CD4-positive, alpha-beta T cell treated with Interferon gamma for 1 hour (primary cell): ENCODE results near the gene ALPG.
"Not testable (repeated sequence)": the region's sequence is repeated elsewhere in the genome, so short reads cannot be mapped to it uniquely, and the experiment has no call there.

Experiments used
- DNase-seq: peaks from one replicate; pipeline ENCODE4 v3.0.0-alpha.2; 2020

The ALPG gene

GRCh38 chr2:232442431-232442830 is 35.8 kb downstream of the ALPG start:
- not testable (repeated sequence) for DNase-seq

- DNase-seq, result not testable (repeated sequence)
Observed at GRCh38 chr2:232443047-232443446, 36.4 kb downstream of the ALPG start.

DNA sequence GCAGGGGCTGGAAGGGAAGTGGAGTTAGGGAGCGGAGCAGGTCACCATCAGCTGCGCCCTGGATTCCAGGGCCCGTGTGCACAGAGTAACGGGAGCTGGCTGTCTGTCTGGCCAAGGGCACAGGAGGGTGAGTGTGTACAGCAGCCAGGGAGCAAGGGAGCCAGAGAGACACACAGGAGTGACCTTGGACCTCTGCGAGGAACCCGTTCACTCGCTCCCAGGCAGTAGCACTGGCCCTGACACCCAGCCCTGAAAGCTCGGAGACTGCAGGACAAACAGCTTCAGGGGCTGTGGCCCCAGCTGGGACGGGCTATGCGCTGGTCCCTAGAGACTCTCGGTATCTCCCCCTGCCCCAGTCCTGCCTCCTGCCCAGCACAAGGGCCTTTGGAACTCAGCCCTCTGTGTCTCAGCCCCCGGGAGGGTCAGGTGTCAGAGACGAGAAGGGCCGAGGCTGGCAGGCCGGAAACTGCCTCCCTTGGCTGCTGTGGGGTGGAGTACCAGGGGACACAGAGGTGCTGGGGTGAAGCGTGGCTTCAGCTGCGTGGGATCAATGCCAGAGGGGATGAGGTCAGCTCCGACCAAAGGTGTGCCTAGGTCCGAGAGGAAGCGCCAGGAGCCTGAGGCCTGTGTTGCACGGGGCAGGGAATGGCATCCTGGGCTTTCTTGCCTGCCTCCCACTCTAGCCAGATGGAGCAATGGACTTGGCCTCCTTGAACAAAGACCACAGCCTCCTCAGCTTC is 37.2 kb downstream of the ALPG start:
- DNase-seq, result not testable (repeated sequence)

- peak; percentile 47 for DNase-seq
Observed at GRCh38 chr2:232444409-232445148, 37.9 kb downstream of the ALPG start.

DNA sequence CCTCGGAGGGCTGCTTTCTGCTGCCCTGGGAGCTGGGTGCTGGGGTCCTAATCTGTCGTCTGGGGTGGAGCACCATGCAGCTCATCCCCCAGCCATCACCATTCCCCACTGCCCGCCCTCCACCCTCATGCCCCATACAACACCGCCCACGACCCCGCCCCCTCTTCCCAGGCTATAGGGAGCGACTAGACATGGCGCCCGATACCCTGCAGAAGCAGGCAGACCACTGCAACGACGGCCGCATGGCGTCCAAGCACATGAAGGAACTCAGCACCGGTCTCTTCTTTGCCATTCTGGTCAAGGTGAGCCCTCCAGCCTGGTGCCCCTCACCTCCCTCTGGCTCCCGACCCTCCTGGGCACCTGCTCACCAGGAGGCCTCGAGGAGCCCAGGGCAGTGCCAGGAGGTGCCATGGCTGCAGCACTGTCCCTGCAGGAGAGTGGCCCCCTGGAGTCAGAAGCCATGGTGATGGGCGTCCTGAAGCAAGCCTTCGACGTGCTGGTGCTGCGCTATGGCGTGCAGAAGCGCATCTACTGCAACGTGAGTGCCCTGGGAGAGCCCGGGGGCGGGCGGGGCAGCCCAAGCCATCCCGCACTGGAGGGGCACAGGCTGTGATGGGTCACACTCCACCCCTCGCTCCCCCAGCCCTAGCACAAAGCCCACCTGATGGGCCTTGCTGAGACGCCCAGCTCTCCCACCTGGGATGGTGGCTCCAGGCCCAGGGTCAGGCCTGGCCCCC is 38.7 kb downstream of the ALPG start:
- DNase-seq, result not testable (repeated sequence)

DNA sequence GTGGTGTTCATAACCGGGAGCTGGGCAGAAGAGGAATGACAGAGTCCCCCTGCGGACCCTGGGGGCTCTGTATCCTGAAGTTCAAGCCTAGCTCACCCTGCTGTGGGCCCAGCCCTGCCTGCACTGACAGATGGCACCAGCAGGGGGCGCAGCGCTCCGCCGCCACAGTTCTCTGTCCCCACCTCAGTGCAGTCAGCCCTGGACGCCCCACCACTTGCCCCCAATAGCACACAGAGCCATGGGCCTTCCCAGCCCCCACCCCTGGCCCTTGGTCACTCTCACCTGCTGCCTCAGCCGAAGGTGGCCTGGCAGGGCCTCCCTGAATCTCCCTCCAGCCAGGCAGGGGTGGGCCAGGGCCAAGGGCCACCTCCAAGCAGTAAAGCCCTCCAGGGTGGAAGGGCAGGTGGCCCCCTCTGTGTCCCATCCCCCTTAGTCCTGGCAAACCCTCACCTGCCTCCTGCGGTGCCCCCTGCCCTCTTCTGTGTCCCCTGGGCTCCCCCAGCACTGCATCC is 39.7 kb downstream of the ALPG start:
- DNase-seq, result not testable (repeated sequence)

GRCh38 chr2:232447091-232447620 is 40.5 kb downstream of the ALPG start:
- no peak for DNase-seq

- no peak for DNase-seq
Observed at GRCh38 chr2:232447638-232448303, 41.1 kb downstream of the ALPG start.

- no peak for DNase-seq
Observed at GRCh38 chr2:232448304-232448690, 41.7 kb downstream of the ALPG start.

DNA sequence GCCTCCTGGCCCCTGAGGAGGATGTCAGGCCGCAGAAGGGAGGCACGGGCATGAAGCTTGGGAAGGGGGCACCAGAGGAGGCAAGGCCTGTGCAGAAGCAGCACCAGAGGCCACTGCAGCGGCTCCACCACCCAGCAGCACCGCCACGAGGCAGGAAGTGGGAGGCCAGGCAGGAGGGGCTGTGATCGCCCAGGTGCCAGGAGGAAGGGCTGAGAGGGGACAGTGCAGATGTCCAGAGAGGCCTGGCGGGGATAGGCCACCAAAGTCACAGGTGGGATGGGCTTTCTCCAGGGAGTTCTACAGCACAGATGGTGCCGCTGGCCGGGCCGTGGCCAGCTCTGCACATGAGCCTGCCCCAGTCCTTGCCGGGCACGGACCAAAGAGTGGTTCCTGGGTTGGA is 43.3 kb downstream of the ALPG start:
- no peak for DNase-seq

GRCh38 chr2:232451645-232452044 is 45.0 kb downstream of the ALPG start:
- DNase-seq, result not testable (repeated sequence)

DNA sequence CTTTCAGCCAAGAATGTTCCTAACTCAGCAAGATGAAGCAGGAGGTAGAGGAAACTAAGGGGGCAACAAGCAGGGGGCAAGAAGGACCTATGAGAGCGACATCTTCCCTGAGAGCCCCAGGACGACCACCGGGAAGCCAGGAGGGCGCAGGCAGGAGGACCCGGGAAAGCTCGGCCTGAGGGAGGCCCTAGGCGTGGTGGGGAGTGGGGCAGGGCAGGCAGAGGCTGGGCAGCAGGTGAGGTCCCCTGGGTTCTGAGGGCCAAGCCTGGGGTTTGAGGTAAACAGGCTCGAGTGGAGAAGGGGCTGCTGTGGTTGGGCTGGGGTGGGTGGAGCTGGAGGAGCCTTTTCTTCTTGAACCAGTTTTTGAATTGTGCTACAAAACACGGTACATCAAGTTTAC is 48.0 kb downstream of the ALPG start:
- DNase-seq, result no peak

DNA sequence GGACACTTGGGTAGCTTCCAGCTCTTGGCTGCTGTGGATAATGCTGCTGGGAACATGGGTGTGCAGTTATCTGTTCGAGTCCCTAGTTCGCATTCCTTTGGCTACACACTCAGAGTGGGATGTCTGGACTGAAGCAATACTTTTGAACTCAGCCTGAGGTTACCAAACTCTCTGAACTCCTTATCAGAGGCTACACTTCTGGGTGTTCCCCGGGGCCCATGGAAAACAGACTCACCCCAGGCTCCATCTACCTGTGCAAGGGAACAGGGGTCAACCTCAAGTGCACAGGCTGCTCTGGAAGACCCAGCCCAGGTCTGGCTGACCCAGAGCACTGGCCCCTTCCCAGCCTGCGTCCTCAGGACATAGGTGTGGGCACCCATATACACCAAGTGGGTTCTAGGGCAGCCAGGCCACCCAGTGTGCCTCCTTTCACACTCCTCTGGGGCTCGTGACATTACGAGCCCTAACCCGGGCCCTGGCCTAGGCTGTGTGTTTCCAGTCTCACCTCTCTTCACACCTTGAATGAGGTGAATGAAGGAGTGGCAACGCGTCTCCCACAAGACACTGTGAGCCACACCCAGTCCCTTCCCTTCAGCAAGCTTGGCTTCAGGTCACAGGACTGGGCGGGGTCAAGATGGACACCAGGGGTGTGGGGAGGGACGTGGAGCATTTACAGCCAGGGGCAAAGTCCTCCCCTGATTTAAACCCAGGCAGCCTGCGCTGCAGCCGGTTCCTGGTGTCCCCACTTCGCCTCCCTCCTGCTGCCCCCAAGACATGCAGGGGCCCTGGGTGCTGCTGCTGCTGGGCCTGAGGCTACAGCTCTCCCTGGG is 49.0 kb downstream of the ALPG start, which contains the start of gene ALPI:
ALPI (plus strand) TSS at position 728 of the 830 bp plus-strand sequence; CDS start at position 775, 47 bp downstream.
- no peak for DNase-seq

GRCh38 chr2:232456296-232457120 is 49.9 kb downstream of the ALPG start:
- DNase-seq, result no peak

DNA sequence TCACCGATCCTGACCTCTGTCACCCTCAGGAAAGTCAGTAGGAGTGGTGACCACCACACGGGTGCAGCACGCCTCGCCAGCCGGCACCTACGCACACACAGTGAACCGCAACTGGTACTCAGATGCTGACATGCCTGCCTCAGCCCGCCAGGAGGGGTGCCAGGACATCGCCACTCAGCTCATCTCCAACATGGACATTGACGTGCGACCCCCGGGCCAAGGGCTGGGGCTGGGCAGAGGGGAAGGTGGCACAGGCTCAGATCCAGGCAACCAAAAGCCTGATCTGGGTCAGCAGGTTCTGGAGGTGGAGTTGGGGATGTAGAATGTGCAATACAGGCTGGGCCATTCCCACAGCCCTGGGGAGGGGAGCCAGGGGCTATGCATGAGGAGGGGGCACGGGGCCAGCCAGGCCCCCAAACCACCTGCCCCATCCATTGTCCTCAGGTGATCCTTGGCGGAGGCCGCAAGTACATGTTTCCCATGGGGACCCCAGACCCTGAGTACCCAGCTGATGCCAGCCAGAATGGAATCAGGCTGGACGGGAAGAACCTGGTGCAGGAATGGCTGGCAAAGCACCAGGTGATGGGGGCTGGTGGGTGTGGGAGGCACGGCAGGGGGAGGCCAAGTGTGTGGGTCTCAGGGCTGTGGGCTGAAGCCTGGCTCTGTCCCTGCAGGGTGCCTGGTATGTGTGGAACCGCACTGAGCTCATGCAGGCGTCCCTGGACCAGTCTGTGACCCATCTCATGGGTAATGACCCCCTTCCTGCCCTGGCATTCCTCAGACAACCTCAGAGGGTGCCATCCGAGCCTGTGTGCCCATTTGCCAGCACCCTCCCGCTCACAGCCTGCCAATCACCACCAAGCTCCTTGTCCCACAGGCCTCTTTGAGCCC is 50.7 kb downstream of the ALPG start:
- no peak for DNase-seq

- DNase-seq, result no peak
Observed at GRCh38 chr2:232458051-232458660, 51.5 kb downstream of the ALPG start.

DNA sequence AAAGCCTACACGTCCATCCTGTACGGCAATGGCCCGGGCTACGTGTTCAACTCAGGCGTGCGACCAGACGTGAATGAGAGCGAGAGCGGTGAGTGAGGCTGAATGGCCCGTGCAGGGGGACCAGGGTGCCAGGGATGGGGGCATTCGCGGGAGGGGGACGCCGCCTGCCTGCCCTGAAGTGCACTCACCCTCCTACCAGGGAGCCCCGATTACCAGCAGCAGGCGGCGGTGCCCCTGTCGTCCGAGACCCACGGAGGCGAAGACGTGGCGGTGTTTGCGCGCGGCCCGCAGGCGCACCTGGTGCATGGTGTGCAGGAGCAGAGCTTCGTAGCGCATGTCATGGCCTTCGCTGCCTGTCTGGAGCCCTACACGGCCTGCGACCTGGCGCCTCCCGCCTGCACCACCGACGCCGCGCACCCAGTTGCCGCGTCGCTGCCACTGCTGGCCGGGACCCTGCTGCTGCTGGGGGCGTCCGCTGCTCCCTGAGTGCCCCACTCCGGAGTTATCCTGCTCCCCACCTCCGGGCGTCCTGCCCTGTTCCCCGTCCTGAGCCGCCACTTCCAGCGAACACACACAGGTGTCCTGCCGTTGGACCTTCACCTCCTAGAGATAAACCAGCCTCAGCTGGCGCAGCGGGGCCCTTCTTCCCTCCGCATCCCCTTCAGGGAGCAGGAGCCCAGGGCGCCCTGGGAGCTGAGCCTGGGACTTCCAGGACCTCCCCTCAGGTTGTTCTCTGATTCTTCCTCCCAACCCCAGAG is 52.2 kb downstream of the ALPG start:
- no peak for DNase-seq

GRCh38 chr2:232459419-232460035 is 52.9 kb downstream of the ALPG start:
- no peak for DNase-seq
